ENCODE data around the gene ID4.
"Not testable (repeated sequence)": the region's sequence is repeated elsewhere in the genome, so short reads cannot be mapped to it uniquely, and the experiment has no call there.

The ID4 gene

GRCh38 chr6:19841181-19841580, 4.0 kb downstream of the ID4 start:
- H3K4me1 Mint-ChIP-seq (ENCODE audit: low read depth): peaks cover 3% of the 10 kb centered on the region
- H3K27me3 Mint-ChIP-seq (ENCODE audit: low read depth): peaks cover 42% of the 10 kb centered on the region
- H3K9me3 Mint-ChIP-seq: no peaks in the 10 kb centered on the region
- no peak overlapping the region for H3K4me3 Mint-ChIP-seq
- H3K27ac Mint-ChIP-seq: no peak overlapping the region
- H3K36me3 Mint-ChIP-seq (ENCODE audit: low read depth): peaks cover 2% of the 10 kb centered on the region

- Mint-ChIP-seq H3K27me3 (ENCODE audit: low read depth) (peaks cover 35% of the 10 kb centered on the region), H3K9me3 (no peaks in the 10 kb centered on the region), H3K36me3 (ENCODE audit: low read depth) (no peaks in the 10 kb centered on the region), H3K4me3 (no peak overlapping the region), H3K4me1 (ENCODE audit: low read depth) (peaks cover 3% of the 10 kb centered on the region), H3K27ac (no peak overlapping the region)
Observed at GRCh38 chr6:19842030-19842615, 5.0 kb downstream of the ID4 start.

- Mint-ChIP-seq H3K27ac (no peak overlapping the region), H3K4me1 (ENCODE audit: low read depth) (no peaks in the 10 kb centered on the region), H3K4me3 (no peak overlapping the region), H3K27me3 (ENCODE audit: low read depth) (peaks cover 21% of the 10 kb centered on the region), H3K9me3 (no peaks in the 10 kb centered on the region), H3K36me3 (ENCODE audit: low read depth) (no peaks in the 10 kb centered on the region)
Observed at GRCh38 chr6:19844689-19845088, 7.5 kb downstream of the ID4 start.

- H3K36me3 Mint-ChIP-seq (ENCODE audit: low read depth): no peaks in the 10 kb centered on the region
- no peak overlapping the region for H3K4me3 Mint-ChIP-seq
- H3K4me1 Mint-ChIP-seq (ENCODE audit: low read depth): no peaks in the 10 kb centered on the region
- H3K27me3 Mint-ChIP-seq (ENCODE audit: low read depth): peaks cover 13% of the 10 kb centered on the region
- no peak overlapping the region for H3K27ac Mint-ChIP-seq
- H3K9me3 Mint-ChIP-seq: no peaks in the 10 kb centered on the region
Observed at GRCh38 chr6:19845266-19846041, 8.3 kb downstream of the ID4 start.

- no peaks in the 10 kb centered on the region for H3K36me3 Mint-ChIP-seq (ENCODE audit: low read depth)
- no peak overlapping the region for H3K4me3 Mint-ChIP-seq
- no peaks in the 10 kb centered on the region for H3K9me3 Mint-ChIP-seq
- H3K4me1 Mint-ChIP-seq (ENCODE audit: low read depth): no peaks in the 10 kb centered on the region
- no peak overlapping the region for H3K27ac Mint-ChIP-seq
- H3K27me3 Mint-ChIP-seq (ENCODE audit: low read depth): peaks cover 7% of the 10 kb centered on the region
Observed at GRCh38 chr6:19848465-19849029, 11.4 kb downstream of the ID4 start.

- Mint-ChIP-seq H3K4me3 (no peak overlapping the region), H3K4me1 (ENCODE audit: low read depth) (no peaks in the 10 kb centered on the region), H3K27ac (no peak overlapping the region), H3K27me3 (ENCODE audit: low read depth) (peaks cover 5% of the 10 kb centered on the region), H3K9me3 (no peaks in the 10 kb centered on the region), H3K36me3 (ENCODE audit: low read depth) (no peaks in the 10 kb centered on the region)
Observed at GRCh38 chr6:19849196-19849595, 12.0 kb downstream of the ID4 start.

- Mint-ChIP-seq H3K27me3 (ENCODE audit: low read depth) (no peaks in the 10 kb centered on the region), H3K36me3 (ENCODE audit: low read depth) (no peaks in the 10 kb centered on the region), H3K27ac (no peak overlapping the region), H3K4me3 (no peak overlapping the region), H3K4me1 (ENCODE audit: low read depth) (no peaks in the 10 kb centered on the region), H3K9me3 (no peaks in the 10 kb centered on the region)
Observed at GRCh38 chr6:19849755-19850154, 12.6 kb downstream of the ID4 start.

GRCh38 chr6:19851241-19852089, 14.3 kb downstream of the ID4 start:
- no peaks in the 10 kb centered on the region for H3K36me3 Mint-ChIP-seq (ENCODE audit: low read depth)
- no peak overlapping the region for H3K27ac Mint-ChIP-seq
- no peak overlapping the region for H3K4me3 Mint-ChIP-seq
- no peaks in the 10 kb centered on the region for H3K27me3 Mint-ChIP-seq (ENCODE audit: low read depth)
- H3K4me1 Mint-ChIP-seq (ENCODE audit: low read depth): no peaks in the 10 kb centered on the region
- H3K9me3 Mint-ChIP-seq: no peaks in the 10 kb centered on the region

- H3K4me3 Mint-ChIP-seq: no peak overlapping the region
- H3K27me3 Mint-ChIP-seq (ENCODE audit: low read depth): no peaks in the 10 kb centered on the region
- H3K4me1 Mint-ChIP-seq (ENCODE audit: low read depth): no peaks in the 10 kb centered on the region
- no peaks in the 10 kb centered on the region for H3K9me3 Mint-ChIP-seq
- no peak overlapping the region for H3K27ac Mint-ChIP-seq
- H3K36me3 Mint-ChIP-seq (ENCODE audit: low read depth): no peaks in the 10 kb centered on the region
Observed at GRCh38 chr6:19852090-19852457, 14.9 kb downstream of the ID4 start.

- Mint-ChIP-seq H3K4me3 (no peak overlapping the region), H3K4me1 (ENCODE audit: low read depth) (no peaks in the 10 kb centered on the region)
Observed at GRCh38 chr6:19852927-19853326, 15.8 kb downstream of the ID4 start.

GRCh38 chr6:19854421-19855015, 17.3 kb downstream of the ID4 start:
- H3K9me3 Mint-ChIP-seq; H3K27me3 Mint-ChIP-seq (ENCODE audit: low read depth); H3K36me3 Mint-ChIP-seq (ENCODE audit: low read depth); H3K4me1 Mint-ChIP-seq (ENCODE audit: low read depth); H3K27ac Mint-ChIP-seq; H3K4me3 Mint-ChIP-seq: not testable (repeated sequence)

More at GRCh38 chr6:19852927-19853326, 15.8 kb downstream of the ID4 start:
- Mint-ChIP-seq H3K9me3 (no peaks in the 10 kb centered on the region), H3K36me3 (ENCODE audit: low read depth) (no peaks in the 10 kb centered on the region), H3K27me3 (ENCODE audit: low read depth) (no peaks in the 10 kb centered on the region), H3K27ac (no peak overlapping the region)

- H3K4me1 Mint-ChIP-seq (ENCODE audit: low read depth): no peaks in the 10 kb centered on the region
- no peaks in the 10 kb centered on the region for H3K36me3 Mint-ChIP-seq (ENCODE audit: low read depth)
- H3K4me3 Mint-ChIP-seq: no peak overlapping the region
- no peaks in the 10 kb centered on the region for H3K27me3 Mint-ChIP-seq (ENCODE audit: low read depth)
- no peak overlapping the region for H3K27ac Mint-ChIP-seq
- H3K9me3 Mint-ChIP-seq: no peaks in the 10 kb centered on the region
Observed at GRCh38 chr6:19855536-19855935, 18.4 kb downstream of the ID4 start.

- Mint-ChIP-seq H3K4me1 (ENCODE audit: low read depth) (no peaks in the 10 kb centered on the region), H3K36me3 (ENCODE audit: low read depth) (no peaks in the 10 kb centered on the region), H3K9me3 (no peaks in the 10 kb centered on the region), H3K4me3 (no peak overlapping the region), H3K27me3 (ENCODE audit: low read depth) (no peaks in the 10 kb centered on the region), H3K27ac (no peak overlapping the region)
Observed at GRCh38 chr6:19857139-19857538, 20.0 kb downstream of the ID4 start.

- no peaks in the 10 kb centered on the region for H3K27me3 Mint-ChIP-seq (ENCODE audit: low read depth)
- no peaks in the 10 kb centered on the region for H3K4me1 Mint-ChIP-seq (ENCODE audit: low read depth)
- no peaks in the 10 kb centered on the region for H3K9me3 Mint-ChIP-seq
- H3K4me3 Mint-ChIP-seq: no peak overlapping the region
- no peaks in the 10 kb centered on the region for H3K36me3 Mint-ChIP-seq (ENCODE audit: low read depth)
- no peak overlapping the region for H3K27ac Mint-ChIP-seq
Observed at GRCh38 chr6:19857703-19858102, 20.5 kb downstream of the ID4 start.

Measured in T-helper 1 cell treated with Interleukin-12 subunit alpha and Interleukin-12 subunit beta and Interleukin-4 antibody, amounts not matched to agents 30 μg/mL and 1 μg/mL, for 36 hours (primary cell).